CD14-positive monocyte (primary cell): ENCODE results near the gene ABHD14A. TPM values are rescaled to one million over a fixed set of nuclear protein-coding genes. Genes with fewer than 3 reads are reported as not detected.
"Not testable (repeated sequence)": the region's sequence is repeated elsewhere in the genome, so short reads cannot be mapped to it uniquely, and the experiment has no call there.

ENCODE experiments used
- DNase-seq, 3 donors: peaks; one replicate each; pipeline ENCODE4 v3.0.0-alpha.2; 2011 to 2022
- H2AFZ ChIP-seq: 2 replicates; pipeline ENCODE4 v1.6.0; 2012; ENCODE audit warnings: mild to moderate bottlenecking, low read depth, low read length, inconsistent platforms; ENCODE audit not compliant: insufficient read depth, poor library complexity, severe bottlenecking
- H3K27ac ChIP-seq, 2 donors: 1 replicate in 1 of 2; 2 replicates in 1 of 2; pipeline ENCODE4 v1.5.1; 2012 to 2013; ENCODE audit warnings: low read length in 2 of 2, control low read depth in 1 of 2, inconsistent platforms in 1 of 2, low read depth in 1 of 2, mild to moderate bottlenecking in 1 of 2
- H3K27me3 ChIP-seq, 2 donors: one replicate each; pipeline versions ENCODE4 v1.6.0 to v1.6.1; 2011 to 2013; ENCODE audit warnings: low read length in 2 of 2; ENCODE audit not compliant: control insufficient read depth in 2 of 2, insufficient read depth in 2 of 2
- H3K36me3 ChIP-seq, 2 donors: replicated peaks in 1 of 2; 1 replicate in 1 of 2; 2 replicates in 1 of 2; pipeline versions ENCODE4 v1.5.1 to v1.6.1; 2012 to 2013; ENCODE audit warnings: low read length in 2 of 2, control low read depth in 1 of 2, inconsistent platforms in 1 of 2, mild to moderate bottlenecking in 1 of 2; ENCODE audit not compliant: insufficient read depth in 2 of 2, control insufficient read depth in 1 of 2
- H3K4me1 ChIP-seq, 2 donors: 1 replicate in 1 of 2; 2 replicates in 1 of 2; pipeline versions ENCODE4 v1.5.1 to v1.6.1; 2012 to 2013; ENCODE audit warnings: low read length in 2 of 2, control low read depth in 1 of 2, inconsistent platforms in 1 of 2, mild to moderate bottlenecking in 1 of 2, moderate library complexity in 1 of 2; ENCODE audit not compliant: insufficient read depth in 2 of 2, control insufficient read depth in 1 of 2
- H3K4me2 ChIP-seq: replicated peaks from 2 replicates; pipeline ENCODE3; 2012; ENCODE audit warnings: low read length, moderate library complexity, mild to moderate bottlenecking; ENCODE audit not compliant: poor library complexity, severe bottlenecking; ENCODE audit errors: extremely low read depth
- H3K4me3 ChIP-seq, 3 experiments: fragments of 200-600 bp in 1 of 3; sonication (generic) in 1 of 3; replicated peaks in 1 of 3; 1 replicate in 2 of 3; 2 replicates in 1 of 3; pipeline ENCODE4 v1.5.1; 2011 to 2013; ENCODE audit warnings: low read length in 3 of 3, mild to moderate bottlenecking in 3 of 3, control low read depth in 2 of 3, low read depth in 2 of 3, inconsistent platforms in 1 of 3, moderate library complexity in 1 of 3
- H3K79me2 ChIP-seq: 2 replicates; pipeline ENCODE4 v1.6.0; 2012; ENCODE audit warnings: mild to moderate bottlenecking, control low read depth, inconsistent platforms, low read length, moderate library complexity; ENCODE audit not compliant: insufficient read depth
- H3K9ac ChIP-seq: 2 replicates; pipeline ENCODE4 v1.6.0; 2017; ENCODE audit warnings: low read length, mild to moderate bottlenecking; ENCODE audit not compliant: insufficient read depth, poor library complexity, severe bottlenecking
- H3K9me3 ChIP-seq, 2 donors: replicated peaks in 1 of 2; 1 replicate in 1 of 2; 2 replicates in 1 of 2; pipeline versions ENCODE4 v1.5.1 to v1.6.1; 2012 to 2013; ENCODE audit warnings: low read length in 2 of 2, control low read depth in 1 of 2; ENCODE audit not compliant: control insufficient read depth in 1 of 2, insufficient read depth in 1 of 2
- H4K20me1 ChIP-seq: 2 replicates; pipeline ENCODE4 v1.6.0; 2012; ENCODE audit warnings: mild to moderate bottlenecking, low read length, control low read depth, moderate library complexity; ENCODE audit not compliant: insufficient read depth
- H3K27ac Mint-ChIP-seq, 7 donors: one replicate each; pipeline ENCODE4 v1.8.0; 2020; ENCODE audit warnings: mild to moderate bottlenecking in 7 of 7, mixed read lengths in 7 of 7, moderate library complexity in 6 of 7, inconsistent platforms in 2 of 7
- H3K27me3 Mint-ChIP-seq, 3 donors: one replicate each; pipeline ENCODE4 v1.8.0; 2021 to 2022; ENCODE audit warnings: low read depth in 3 of 3, mild to moderate bottlenecking in 3 of 3, mixed read lengths in 3 of 3, moderate library complexity in 3 of 3, inconsistent platforms in 1 of 3
- H3K36me3 Mint-ChIP-seq, 2 donors: one replicate each; pipeline ENCODE4 v1.8.0; 2020; ENCODE audit warnings: mixed read lengths in 2 of 2, inconsistent platforms in 1 of 2, mild to moderate bottlenecking in 1 of 2
- H3K4me1 Mint-ChIP-seq: one replicate; pipeline ENCODE4 v1.8.0; 2020; ENCODE audit warnings: mild to moderate bottlenecking, mixed read lengths
- H3K4me3 Mint-ChIP-seq, 2 donors: one replicate each; pipeline ENCODE4 v1.8.0; 2020; ENCODE audit warnings: mild to moderate bottlenecking in 2 of 2, mixed read lengths in 2 of 2, moderate library complexity in 1 of 2
- H3K9me3 Mint-ChIP-seq, 7 donors: one replicate each; pipeline ENCODE4 v1.8.0; 2020 to 2022; ENCODE audit warnings: mixed read lengths in 7 of 7, mild to moderate bottlenecking in 6 of 7, moderate library complexity in 6 of 7, inconsistent platforms in 2 of 7
- CTCF ChIP-seq: fragments of 200-600 bp; IDR thresholded peaks from one replicate; pipeline ENCODE4 v1.8.0; 2022; ENCODE audit warnings: antibody characterized with exemption, mild to moderate bottlenecking
- WGBS: methylation state at CpG from one replicate; pipeline ENCODE4 v1.1.5; 2013; ENCODE audit warnings: missing lambda C conversion rate; ENCODE audit not compliant: insufficient coverage; 5-methylcytosine and 5-hydroxymethylcytosine counted together
- intact Hi-C, 2 donors: fragments of 100-400 bp; cut with micrococcal nuclease; formaldehyde crosslinking; loops; one replicate each; pipeline versions ENCODE4 v1.15.0 to v1.15.1; 2023
- polyA plus RNA-seq, 3 donors: library from polyadenylated mRNA; depleted of rRNA in 1 of 3; unstranded in 2 of 3; stranded (reverse) in 1 of 3; fragments of 300-500 nt in 2 of 3; fragments of >200 nt in 1 of 3; fragmentation: Illumina TruSeq in 2 of 3; gene quantifications; 1 replicate in 2 of 3; 2 replicates in 1 of 3; pipeline ENCODE4 v1.2.3, GENCODE V29; 2012 to 2021

ABHD14A gene
- polyA plus RNA-seq, 3 donors = 6.9 to 13.2 (median 11.7) TPM

GRCh38 chr3:51988286-51989146 is 13.7 kb downstream of the ABHD14A start:
- Histone ChIP-seq H3K4me2 (no peak overlapping the region), H3K27me3 (no peaks in the 10 kb centered on the region), H3K27ac (no peak overlapping the region), H3K79me2 (peaks cover 9% of the 10 kb centered on the region), H4K20me1 (peaks cover 24% of the 10 kb centered on the region), H3K4me1 (peaks cover 6 to 7% of the 10 kb centered on the region in 2 donors), H3K4me3 (no peak overlapping the region), H3K36me3 (peaks cover 21 to 24% of the 10 kb centered on the region in 2 donors), H3K9ac (no peak overlapping the region), H3K9me3 (no peaks in the 10 kb centered on the region), H2AFZ (no peak overlapping the region)
- no peak for DNase-seq
- Mint-ChIP-seq H3K9me3 (peaks cover 0 to 2% (median 0%) of the 10 kb centered on the region in 7 donors), H3K4me1 (peaks cover 13% of the 10 kb centered on the region), H3K36me3 (peaks cover 12 to 25% of the 10 kb centered on the region in 2 donors), H3K27ac (peak overlapping the region in 3 of 7 donors; percentile 15 to 47 (median 25)), H3K4me3 (no peak overlapping the region), H3K27me3 (peaks cover 0 to 3% (median 0%) of the 10 kb centered on the region in 3 donors)
- 87% methylated on average over 14 of the region's 15 CpGs for WGBS
- intact Hi-C loops = no loop called here
- no peak for TF ChIP-seq CTCF

- H3K27me3 Mint-ChIP-seq, H3K4me3 ChIP-seq, H3K4me3 Mint-ChIP-seq, H3K27ac Mint-ChIP-seq, DNase-seq, H3K27ac ChIP-seq, H3K9ac ChIP-seq, H3K4me2 ChIP-seq, H3K9me3 Mint-ChIP-seq, H3K9me3 ChIP-seq, H3K27me3 ChIP-seq, intact Hi-C loops, H2AFZ ChIP-seq: not testable (repeated sequence)
- 93% methylated on average over 21 of the region's 38 CpGs for WGBS
- peaks cover 34 to 37% of the 10 kb centered on the region in 2 donors for H3K36me3 ChIP-seq
- peaks cover 12 to 14% of the 10 kb centered on the region in 2 donors for H3K4me1 ChIP-seq
- Mint-ChIP-seq H3K4me1 (peaks cover 19% of the 10 kb centered on the region), H3K36me3 (peaks cover 23 to 40% of the 10 kb centered on the region in 2 donors)
- peaks cover 40% of the 10 kb centered on the region for H4K20me1 ChIP-seq
- H3K79me2 ChIP-seq = peaks cover 25% of the 10 kb centered on the region
Measured at GRCh38 chr3:51990501-51990971, 15.7 kb downstream of the ABHD14A start.
